Measurements from ENCODE around the gene NEGR1.

The NEGR1 gene

DNA sequence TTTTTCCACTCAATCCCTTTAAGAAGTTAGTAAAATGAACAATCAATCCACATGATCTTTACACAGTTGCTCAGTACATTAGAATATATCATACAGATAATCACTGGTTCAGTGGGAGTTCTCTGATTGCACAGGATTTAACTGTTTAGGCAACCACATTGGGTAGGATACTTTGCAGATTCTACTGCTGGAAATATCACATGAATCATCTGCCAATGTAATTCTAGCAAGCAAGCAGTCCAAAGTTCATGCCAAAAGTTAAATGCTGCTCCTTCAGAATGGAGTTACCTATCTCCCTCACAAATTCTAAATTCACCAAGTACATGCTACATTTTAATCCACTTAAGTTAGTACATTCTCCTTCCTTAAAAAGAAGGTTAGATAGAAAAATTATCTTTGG is 52.4 kb downstream of the NEGR1 start:
- no peak for DNase-seq

DNA sequence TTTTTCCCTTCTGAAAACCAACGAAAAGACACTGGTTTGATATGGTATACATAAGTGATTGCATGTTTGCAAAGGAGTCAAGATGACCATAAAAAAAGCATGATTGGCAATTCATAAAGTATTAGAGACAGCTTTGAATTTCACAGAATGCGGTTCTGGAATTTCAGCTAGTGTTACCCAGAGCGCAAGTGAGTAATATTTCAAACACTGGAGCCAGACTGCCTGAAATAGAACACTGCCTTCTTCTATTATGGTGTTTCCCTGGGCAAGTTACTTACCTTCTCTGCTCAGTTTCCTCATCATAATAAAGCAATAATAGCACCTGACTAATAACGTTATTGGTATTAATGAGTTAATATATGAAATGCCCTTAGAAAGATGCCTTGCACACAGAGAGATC is 54.7 kb downstream of the NEGR1 start:
- no peak for DNase-seq

DNA sequence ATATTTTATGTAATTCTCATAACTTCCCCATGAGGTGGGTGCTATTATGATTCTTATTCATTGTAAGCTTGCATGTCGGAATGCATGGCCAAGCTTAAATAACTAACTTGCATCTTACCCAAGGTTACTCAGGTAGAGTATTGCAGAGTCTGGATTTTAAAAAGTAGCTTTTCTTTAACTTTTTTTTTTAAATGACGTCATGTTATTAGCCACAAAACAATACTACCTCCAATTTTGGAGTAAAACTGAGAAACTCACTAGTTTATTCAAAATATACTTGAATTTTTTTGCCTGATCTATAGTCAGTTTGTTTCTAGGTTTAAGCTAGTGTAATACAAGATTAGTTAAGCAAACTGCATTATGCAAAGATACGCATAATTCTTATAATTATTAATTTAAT is 57.8 kb downstream of the NEGR1 start:
- no peak for DNase-seq

DNA sequence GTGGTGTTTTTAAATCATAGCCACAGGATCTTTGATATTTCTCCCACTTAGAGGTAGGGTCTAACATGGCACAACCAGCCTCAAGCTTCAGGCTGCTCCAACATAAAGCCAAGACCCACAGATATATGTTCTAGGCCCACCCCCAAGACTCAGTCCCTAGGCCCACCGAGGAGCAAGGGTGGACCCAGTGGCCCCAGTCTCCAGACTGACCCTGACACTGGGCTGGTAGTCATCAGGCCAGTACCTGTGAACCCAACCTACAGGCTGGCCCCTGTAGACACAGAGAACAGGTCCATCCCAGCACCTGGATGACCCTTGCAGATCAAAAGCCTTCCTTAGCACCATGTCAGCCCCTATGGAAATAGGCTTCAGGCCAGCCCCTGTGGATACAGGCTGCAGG is 60.5 kb downstream of the NEGR1 start:
- DNase-seq = no peak

DNA sequence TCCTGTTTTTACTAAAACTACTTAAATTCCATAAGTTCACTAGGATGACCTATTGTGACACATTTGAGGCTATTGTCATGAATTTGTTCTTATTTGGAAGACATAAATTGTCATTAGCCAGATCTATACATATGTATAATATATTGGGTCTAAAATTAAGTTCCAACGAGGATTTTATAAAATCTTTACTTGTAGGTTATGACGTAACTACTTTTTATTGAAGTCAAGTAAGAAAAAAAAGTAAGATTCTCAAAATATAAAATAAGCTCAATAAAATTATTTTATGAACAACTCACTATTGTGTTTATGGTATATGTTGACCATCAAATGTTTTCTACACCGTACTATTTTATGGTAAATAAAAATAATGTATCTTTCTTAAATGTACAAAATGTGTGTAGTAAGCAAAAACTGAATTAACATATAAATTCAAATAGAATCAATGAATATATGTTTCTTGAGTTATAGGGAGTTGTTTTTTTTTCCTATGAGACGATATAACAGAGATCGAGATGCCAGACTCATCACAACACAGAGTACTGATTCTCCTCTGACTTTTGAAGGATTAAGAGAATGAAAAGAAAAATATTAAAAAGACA is 64.1 kb downstream of the NEGR1 start:
- DNase-seq = no peak

DNA sequence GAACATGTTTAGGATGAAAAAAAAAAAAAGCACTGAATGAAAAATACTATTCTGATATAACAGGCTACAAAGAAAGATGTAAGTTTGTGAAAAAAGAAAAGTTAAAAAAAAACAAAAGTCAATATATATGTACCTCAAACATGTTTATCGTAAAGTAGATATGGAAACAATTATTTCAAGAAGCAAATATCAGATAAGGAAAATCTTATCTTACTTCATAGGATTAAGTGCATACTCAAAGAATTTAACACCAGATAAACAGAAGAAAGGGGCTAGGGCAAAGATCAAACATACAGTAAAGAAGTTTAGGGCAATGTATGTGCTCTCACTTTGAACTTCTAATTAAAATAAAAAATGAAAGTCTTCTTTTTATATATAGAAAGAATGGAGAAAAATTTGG is 75.3 kb downstream of the NEGR1 start:
- DNase-seq = no peak

DNA sequence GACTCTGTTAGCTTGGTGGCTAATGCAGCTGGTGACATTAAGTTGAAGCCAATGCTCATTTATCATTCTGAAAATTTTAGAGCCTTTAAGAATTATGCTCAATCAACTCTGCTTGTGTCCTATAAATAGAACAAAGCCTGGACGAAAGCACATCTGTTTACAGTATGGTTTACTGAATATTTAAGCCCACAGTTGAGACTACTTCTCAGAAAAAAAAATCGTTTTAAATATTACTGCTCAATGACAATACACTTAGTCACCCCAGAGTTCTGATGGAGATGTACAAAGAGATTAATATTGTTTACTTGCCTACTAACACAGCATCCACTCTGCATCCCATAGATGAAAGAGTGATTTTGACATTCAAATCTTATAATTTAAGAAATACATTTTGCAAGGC is 79.6 kb downstream of the NEGR1 start:
- no peak for DNase-seq

DNA sequence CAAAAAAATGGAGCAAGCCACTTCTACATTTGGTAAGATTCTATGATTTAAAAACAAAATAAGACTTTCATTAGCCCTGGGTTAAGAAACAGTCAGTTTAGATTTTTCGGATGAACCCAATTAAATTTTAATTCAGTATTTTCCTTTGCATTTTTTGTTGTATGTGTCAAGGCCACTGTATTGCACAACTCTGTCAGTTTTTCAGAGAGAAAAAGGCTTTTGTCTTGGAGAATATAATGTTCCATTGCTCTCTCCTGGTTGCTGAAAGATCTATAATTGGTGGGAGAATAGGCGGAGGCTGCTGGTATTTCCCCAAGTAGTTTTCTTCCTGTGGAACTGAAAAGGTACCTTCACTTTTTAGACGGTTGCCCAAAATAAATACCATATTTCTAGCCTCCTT is 84.6 kb downstream of the NEGR1 start:
- no peak for DNase-seq

DNA sequence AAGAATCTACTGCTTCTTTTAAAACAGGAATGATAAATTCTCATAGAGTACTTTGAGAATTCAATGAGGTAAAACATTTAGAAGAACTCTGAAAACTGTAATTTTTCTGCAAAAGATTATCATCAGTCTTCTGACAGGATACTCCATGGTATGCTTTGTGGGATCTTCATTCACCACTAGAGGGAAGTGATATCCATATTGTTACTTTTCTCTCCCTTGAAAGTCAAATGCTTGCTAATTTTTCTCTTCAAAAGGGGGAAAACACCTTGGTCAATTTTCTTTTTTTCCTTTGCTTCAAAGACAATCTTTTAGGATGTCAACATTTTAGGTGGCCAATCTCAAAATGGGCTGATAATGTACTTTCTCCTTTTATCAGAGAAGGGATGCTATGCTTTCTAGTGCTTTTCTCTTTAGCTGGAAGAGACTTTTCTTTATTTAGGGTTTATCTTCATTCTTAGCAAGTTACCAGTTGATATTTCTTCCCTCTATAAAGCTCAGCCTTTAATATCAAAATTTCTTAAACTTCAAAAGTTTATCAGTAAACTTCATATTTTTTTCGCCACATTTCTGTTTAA is 95.5 kb downstream of the NEGR1 start:
- peak; percentile 11 for DNase-seq

DNA sequence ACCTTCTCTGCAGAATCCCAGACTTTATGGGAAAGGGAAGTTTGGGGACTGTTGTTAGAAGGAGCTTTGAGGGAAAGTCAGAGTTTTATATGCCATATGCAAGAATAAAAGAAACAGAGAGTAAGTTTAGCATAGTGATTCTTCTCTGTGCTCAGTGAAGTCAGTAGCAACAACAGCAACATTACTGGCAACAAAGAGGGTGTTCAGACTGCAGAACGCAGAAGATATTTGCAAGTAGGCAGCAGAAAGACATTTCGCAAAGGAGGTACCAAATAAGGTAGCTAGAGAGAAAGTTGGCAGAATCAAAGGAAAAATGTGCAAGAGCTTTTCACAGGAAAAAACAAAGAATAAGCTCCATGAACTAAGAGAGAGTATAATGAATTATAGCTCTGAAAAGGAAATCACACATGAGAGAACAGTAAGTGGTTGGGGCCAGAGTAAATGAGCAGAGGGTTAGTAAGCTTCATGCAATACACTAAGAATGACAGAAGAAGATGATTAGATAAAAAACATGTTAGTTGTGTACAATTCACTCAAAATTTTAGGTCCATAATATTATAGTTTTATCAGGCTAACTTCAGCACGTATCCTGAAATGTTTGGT is 98.1 kb downstream of the NEGR1 start:
- no peak for DNase-seq

DNA sequence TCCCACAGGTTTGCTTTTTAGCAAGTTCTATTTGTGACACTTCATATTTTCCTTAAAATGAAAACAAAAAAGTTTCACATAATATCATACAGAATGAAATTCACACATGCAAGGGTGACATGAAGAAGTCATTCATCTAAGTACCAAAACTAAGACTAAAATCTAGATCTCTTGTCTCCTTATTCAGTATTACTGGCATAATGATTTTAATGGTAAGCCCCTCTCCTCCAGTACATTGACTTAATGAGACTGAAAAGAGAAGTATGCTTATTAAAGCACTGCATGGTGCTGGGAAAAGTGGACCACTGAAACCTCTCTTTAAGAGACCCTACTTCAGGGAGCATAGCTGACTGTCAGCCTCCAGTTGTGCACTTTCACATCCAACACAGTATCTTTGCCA is 99.5 kb downstream of the NEGR1 start:
- no peak for DNase-seq

DNA sequence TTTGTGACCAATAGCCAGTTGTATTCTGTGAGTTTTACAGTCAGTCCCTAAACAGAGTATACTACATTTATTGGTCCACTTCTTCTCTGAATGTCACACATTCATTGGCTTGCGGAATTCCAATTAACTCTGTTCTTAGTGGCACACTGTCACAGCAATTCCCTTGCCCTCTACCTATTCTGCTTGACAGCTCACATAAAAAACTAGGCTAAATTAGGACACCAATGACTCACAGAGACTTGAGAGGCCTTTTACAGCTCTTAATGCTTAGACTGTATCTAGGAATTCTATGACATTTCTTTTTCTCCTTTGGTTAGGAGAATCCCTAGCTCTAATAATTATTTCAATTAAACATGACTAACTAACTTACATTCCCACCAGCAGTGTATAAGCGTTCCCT is 104.1 kb downstream of the NEGR1 start:
- no peak for DNase-seq

DNA sequence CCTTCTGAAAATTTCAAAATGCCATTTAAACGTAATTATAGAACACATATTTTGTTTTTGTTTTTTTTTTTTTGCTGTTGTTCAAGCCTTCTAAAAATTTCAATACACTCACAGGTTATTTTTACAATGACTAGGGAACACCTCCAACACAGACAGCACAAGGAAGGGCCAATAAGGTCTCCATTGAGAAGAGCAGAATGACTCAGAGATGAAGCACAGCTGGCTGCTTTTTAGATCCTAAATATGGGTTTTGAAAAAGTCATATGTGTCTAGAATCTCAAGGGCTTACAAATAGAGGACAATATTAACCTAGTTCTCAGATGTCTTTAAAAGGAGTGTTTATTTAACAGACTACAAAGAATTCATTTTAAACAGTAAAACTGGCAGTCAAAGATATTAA is 104.6 kb downstream of the NEGR1 start:
- no peak for DNase-seq

DNA sequence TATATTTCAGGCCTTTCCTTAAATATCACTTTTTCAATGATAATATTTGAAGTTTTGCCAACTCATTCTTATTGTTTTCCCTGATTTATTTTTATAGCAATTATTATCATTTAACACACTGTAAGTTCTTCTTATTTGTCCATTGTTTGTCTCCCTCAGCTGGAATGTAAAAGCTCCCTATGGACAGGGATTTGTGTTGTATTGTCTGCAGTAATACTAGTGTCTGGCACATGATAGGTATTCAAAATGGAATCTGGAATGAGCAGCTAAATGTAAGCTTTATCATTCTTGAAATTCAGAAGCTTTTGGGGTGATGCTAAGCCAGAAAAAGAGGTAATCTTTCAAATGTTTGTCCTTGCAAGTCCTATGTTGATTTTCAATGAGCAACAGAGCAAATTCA is 112.1 kb downstream of the NEGR1 start:
- no peak for DNase-seq

DNA sequence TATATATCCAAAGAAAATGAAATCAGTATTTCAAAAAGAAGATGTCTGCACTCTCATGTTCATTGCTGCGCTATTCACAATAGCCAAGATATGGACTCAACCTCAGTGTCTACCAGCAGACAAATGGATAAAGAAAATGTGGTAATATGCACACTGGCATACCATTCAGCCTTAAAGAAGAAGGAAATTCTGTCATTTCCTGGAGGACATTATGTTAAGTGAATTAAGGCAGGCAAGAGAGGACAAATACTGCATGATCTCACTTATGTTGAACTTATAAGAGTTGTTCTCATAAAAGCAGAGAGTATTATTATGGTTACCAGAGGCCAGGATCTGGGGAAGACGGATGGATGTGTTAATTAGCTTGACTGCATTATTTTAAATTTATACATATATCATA is 115.9 kb downstream of the NEGR1 start:
- no peak for DNase-seq

DNA sequence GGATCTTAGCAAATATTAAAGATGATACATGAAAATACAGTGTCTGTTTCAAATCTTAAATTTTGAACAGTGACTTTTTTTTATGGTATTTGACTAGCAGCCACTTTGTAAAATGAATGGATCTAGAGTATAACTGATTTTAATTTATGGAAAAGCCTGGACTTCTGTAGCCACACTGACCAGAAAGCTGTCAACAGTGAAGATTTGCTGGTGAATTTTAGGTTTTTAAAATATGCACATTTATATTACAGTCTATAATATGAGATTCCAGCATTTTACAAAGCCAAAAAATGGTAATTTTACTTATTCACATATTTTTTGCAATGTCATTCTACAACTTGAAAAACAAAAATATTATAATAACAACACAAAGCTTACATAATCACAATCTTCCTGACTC is 131.8 kb downstream of the NEGR1 start:
- DNase-seq = no peak

DNA sequence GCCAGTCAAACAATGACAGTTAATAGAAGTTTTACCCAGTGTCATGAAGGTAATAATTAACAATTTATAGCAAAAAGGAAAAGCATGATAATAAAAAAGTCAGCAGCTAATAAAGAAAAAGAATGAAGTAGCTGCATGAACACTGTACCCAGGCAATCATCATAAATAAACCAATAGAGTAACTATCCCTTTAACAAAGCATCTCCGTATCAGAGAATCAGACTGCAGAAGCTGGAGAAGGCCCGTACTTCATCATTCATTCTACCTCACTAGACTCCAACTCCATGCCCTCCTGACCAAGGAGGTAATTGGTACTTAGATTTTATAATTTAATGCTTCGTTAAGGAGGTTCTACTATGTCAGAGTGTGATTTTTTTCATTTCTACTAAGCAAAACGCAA is 140.5 kb downstream of the NEGR1 start:
- DNase-seq = no peak

DNA sequence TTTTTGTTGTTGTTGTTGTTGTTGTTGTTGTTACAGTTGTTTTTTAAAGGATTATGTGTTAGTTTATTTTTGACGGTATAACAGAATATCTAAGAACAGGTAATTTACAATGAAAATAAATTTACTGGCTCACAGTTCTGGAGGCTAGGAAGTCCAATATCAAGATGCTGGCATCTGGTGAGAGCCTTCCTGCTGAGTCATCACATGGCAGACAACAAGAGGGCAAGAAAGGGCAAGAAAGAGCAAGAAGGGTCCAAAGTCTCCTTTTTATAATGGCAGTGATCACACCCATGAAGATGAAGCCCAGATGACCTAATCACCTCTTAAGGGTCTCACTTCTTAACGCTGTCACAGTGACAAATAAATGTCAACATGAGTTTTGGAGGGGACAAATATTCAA is 142.1 kb downstream of the NEGR1 start:
- no peak for DNase-seq

DNA sequence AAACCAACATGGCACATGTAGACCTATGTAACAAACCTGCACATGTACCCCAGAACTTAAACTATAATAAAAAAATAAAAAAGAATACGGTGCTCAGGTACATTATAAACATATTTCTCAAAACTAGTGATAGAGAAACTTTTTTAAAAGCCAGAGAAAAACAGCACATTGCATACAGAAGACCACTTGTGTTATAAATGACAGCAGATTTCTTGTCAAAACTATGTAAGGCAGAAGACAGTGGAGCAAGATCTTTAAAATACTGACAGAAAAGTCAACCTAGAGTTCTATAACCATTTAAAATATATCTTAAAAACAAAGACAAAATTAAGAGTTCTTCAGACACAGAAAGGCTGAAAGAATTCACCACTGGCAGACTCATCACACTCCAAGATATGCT is 144.7 kb downstream of the NEGR1 start:
- no peak for DNase-seq

DNA sequence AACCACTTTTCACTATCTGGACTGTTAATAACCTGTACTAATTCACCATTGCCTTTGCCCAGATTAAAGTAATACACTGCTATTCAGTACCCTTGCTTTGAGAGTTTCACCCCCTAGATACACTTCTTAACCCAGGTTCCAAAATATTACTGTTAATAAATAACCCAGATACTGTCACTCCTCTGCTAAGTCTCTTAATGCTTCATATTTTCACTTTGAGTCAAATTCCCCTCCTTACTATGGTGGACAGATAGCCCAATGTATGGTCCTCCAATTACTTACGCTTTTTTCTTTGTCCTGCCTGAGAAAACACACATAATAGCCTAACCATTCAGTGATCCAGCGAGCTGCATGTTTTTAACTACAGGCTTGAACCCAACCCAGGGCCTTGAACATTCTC is 152.5 kb downstream of the NEGR1 start:
- DNase-seq = no peak

DNA sequence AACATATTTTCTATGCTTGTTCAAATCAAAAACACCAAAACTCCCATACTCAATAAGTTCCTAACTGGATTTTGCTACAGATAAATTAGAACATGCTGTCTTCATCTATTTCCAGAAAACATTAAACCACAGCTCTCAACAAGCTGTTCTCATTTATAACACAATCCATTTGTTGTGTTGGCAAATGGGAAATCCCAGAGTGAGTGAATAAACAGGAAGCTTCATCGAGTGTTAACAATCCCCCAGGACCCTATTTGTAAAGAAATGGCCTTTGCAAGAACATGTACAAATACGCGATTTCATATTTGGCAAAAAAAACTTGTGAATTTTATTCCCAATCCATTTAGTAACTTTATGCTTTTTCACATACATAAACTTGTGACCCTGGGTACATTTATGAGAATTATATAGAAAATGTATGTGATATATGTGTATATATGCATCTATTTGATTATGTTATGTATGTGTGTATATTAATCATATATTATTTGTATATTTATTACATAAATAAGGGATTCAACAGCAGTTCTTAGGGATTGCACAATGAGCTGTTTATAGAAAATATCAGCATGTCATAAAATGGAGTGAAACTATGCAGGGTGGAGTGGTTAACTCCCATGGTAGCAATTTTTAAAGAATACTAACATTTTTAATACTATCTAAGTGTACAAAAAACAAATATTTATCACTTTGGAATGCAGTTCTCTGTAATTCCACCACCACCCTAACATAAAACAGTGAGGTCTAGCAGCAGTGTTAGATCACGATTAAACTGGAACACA is 160.0 kb downstream of the NEGR1 start:
- DNase-seq = no peak

DNA sequence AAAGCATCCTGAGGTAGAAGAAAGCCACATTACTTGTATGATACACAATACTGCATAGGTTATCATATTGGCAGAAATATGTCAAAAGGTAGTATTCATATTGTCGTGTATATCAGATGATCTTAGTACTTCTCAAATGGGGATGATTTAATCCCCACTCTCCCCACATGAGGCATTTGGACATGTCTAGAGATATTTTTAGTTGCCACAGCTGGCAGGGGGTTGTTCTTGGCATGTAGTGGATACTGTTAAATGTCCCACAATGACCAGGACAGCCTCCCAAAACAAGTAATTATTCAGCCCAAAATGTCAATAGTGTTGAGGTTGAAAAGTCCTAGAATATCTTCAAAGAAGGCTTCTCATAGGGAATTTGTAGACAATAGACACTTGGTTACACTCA is 162.8 kb downstream of the NEGR1 start:
- no peak for DNase-seq

DNA sequence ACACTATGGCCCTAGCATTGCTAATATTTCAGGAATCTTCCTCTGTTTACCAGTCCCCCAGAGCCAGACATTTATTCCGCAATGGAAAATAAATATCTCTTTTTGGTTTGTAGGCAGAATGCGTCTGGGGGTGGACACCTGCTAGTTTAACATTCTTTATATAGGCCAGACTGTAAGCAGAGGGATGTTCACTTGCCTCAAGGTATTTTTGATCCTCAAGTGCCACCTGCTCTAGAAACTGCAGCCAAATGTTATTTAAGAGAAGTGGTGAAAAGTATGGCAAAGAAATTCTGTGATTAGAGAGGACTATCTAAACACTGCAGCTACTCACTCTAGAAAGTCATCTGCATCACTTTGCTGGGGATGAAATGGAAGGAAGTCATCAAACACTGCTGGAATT is 164.7 kb downstream of the NEGR1 start:
- no peak for DNase-seq

DNA sequence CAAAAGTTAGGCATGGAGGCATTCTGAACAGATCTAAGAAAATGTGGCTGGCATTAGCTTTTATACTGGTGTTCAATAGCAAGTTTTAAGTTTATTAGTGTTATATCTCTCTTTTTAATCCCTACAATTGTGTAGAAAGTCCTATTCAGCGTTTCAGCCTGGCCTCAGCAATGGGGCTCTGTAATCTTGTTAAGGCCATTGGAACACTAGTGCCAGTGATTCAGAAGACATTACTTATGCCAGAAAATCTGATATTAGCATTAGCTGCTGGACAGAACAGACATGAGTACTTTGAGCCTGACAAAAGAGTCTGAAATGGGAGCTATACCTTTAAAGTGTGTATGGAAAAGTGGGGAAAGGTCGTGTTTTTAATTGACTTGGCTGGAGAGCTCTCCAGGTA is 167.0 kb downstream of the NEGR1 start:
- DNase-seq = no peak
